SH-SY5Y (cell line): ENCODE measurements around the gene SUGCT.

Experiments used
- GATA2 ChIP-seq: IDR thresholded peaks from 2 replicates; pipeline ENCODE4 v1.6.1; 2011; ENCODE audit warnings: mild to moderate bottlenecking, low read depth, low read length
- GATA3 ChIP-seq: IDR thresholded peaks from 2 replicates; pipeline ENCODE4 v1.6.1; 2011; ENCODE audit warnings: low read depth, mild to moderate bottlenecking, low read length, moderate library complexity

- TF ChIP-seq GATA3 = no peak
- no peak for TF ChIP-seq GATA2
Observed at GRCh38 chr7:40204581-40204980, 69.8 kb downstream of the SUGCT start.
